Mesendoderm (in vitro differentiated cells): ENCODE data around the gene MYO3A.

Source experiments
- DNase-seq: peaks from one replicate; pipeline ENCODE4 v3.0.0; 2013
- H2AK5ac ChIP-seq: 2 replicates; pipeline ENCODE4 v1.6.1; 2013; ENCODE audit warnings: low read length, inconsistent platforms
- H2BK120ac ChIP-seq: 2 replicates; pipeline ENCODE4 v1.6.1; 2013; ENCODE audit warnings: low read depth, mild to moderate bottlenecking, low read length, moderate library complexity, mixed read lengths
- H2BK15ac ChIP-seq: replicated peaks from 2 replicates; pipeline ENCODE4 v1.6.1; 2013; ENCODE audit warnings: low read depth, mild to moderate bottlenecking, moderate library complexity
- H2BK5ac ChIP-seq: 2 replicates; pipeline ENCODE4 v1.6.1; 2013; ENCODE audit warnings: low read length, inconsistent platforms
- H3K18ac ChIP-seq: 2 replicates; pipeline ENCODE4 v1.6.1; 2013; ENCODE audit warnings: mild to moderate bottlenecking, low read length, mixed read lengths
- H3K23ac ChIP-seq: one replicate; pipeline ENCODE4 v1.6.1; 2013; ENCODE audit warnings: low read length
- H3K27ac ChIP-seq: 2 replicates; pipeline ENCODE4 v1.5.1; 2013; ENCODE audit warnings: low read depth, mild to moderate bottlenecking, inconsistent platforms, low read length, moderate library complexity
- H3K27me3 ChIP-seq: 2 replicates; pipeline ENCODE4 v1.6.1; 2013; ENCODE audit warnings: low read length, control low read depth, mild to moderate bottlenecking, inconsistent platforms; ENCODE audit not compliant: insufficient read depth, poor library complexity
- H3K36me3 ChIP-seq: 2 replicates; pipeline ENCODE4 v1.6.1; 2013; ENCODE audit warnings: low read length, inconsistent platforms; ENCODE audit not compliant: control insufficient read depth, insufficient read depth
- H3K4ac ChIP-seq: one replicate; pipeline ENCODE4 v1.6.1; 2013; ENCODE audit warnings: low read depth, mild to moderate bottlenecking, low read length, moderate library complexity
- H3K4me1 ChIP-seq: 2 replicates; pipeline ENCODE4 v1.6.1; 2013; ENCODE audit warnings: low read depth, low read length, inconsistent platforms; ENCODE audit not compliant: control insufficient read depth
- H3K4me2 ChIP-seq: 2 replicates; pipeline ENCODE4 v1.6.1; 2013; ENCODE audit warnings: low read length
- H3K4me3 ChIP-seq: 2 replicates; pipeline ENCODE4 v1.5.1; 2013; ENCODE audit warnings: mild to moderate bottlenecking, low read length
- H3K56ac ChIP-seq: one replicate; pipeline ENCODE4 v1.6.1; 2013; ENCODE audit warnings: low read length
- H3K79me1 ChIP-seq: 2 replicates; pipeline ENCODE4 v1.6.1; 2013; ENCODE audit warnings: low read length, inconsistent platforms
- H3K79me2 ChIP-seq: 2 replicates; pipeline ENCODE4 v1.6.1; 2013; ENCODE audit warnings: mild to moderate bottlenecking, low read length; ENCODE audit not compliant: control insufficient read depth, insufficient read depth
- H3K9ac ChIP-seq: 2 replicates; pipeline ENCODE4 v1.6.1; 2013; ENCODE audit warnings: low read length, inconsistent platforms
- H4K5ac ChIP-seq: one replicate; pipeline ENCODE4 v1.6.1; 2013; ENCODE audit warnings: low read length
- H4K8ac ChIP-seq: one replicate; pipeline ENCODE4 v1.6.1; 2013; ENCODE audit warnings: low read depth, mild to moderate bottlenecking, control low read depth, low read length, moderate library complexity
- WGBS: extraction: QIAGEN DNeasy Blood & Tissue Kit; methylation state at CpG from one replicate; pipeline ENCODE4 v1.1.7; 2013; ENCODE audit warnings: low lambda C conversion rate, missing lambda C conversion rate; ENCODE audit not compliant: insufficient coverage; ENCODE audit errors: extremely low coverage; 5-methylcytosine and 5-hydroxymethylcytosine counted together

MYO3A gene

DNA sequence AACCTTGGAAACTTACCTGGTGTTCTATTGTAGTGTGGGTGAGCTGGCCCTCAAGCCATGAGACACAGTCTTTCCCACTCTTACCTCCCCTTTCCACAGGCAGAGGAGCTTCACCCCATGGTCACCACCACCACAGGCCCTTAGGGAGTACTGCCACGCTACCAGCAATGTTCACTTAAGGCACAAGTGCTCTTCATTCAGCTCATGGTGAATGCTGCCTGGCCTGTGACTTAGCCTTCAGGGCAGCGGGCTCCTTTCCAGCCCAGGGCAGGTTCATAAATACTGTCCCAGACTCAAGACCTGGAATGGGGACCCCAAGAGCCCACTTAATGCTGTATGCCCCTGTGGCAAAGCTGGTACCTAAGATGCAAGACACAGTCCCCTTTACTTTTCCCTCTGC is 109.4 kb downstream of the MYO3A start:
- no peaks in the 10 kb centered on the region for H3K79me1 ChIP-seq
- H3K23ac ChIP-seq = no peak overlapping the region
- DNase-seq = no peak
- no peak overlapping the region for H4K8ac ChIP-seq
- H3K36me3 ChIP-seq = no peaks in the 10 kb centered on the region
- H4K5ac ChIP-seq = no peak overlapping the region
- no peaks in the 10 kb centered on the region for H3K4me1 ChIP-seq
- H3K9ac ChIP-seq = no peak overlapping the region
- H3K56ac ChIP-seq = no peak overlapping the region
- H3K4me2 ChIP-seq = no peak overlapping the region
- no peak overlapping the region for H3K4ac ChIP-seq
- no peak overlapping the region for H3K4me3 ChIP-seq
- WGBS = no CpG with 5 or more reads among the region's 2 CpGs
- H3K27ac ChIP-seq = no peak overlapping the region
- no peak overlapping the region for H3K18ac ChIP-seq
- no peak overlapping the region for H2BK15ac ChIP-seq
- H2BK5ac ChIP-seq = no peak overlapping the region
- no peaks in the 10 kb centered on the region for H3K79me2 ChIP-seq
- no peaks in the 10 kb centered on the region for H3K27me3 ChIP-seq
- no peak overlapping the region for H2BK120ac ChIP-seq
- H2AK5ac ChIP-seq = no peak overlapping the region

DNA sequence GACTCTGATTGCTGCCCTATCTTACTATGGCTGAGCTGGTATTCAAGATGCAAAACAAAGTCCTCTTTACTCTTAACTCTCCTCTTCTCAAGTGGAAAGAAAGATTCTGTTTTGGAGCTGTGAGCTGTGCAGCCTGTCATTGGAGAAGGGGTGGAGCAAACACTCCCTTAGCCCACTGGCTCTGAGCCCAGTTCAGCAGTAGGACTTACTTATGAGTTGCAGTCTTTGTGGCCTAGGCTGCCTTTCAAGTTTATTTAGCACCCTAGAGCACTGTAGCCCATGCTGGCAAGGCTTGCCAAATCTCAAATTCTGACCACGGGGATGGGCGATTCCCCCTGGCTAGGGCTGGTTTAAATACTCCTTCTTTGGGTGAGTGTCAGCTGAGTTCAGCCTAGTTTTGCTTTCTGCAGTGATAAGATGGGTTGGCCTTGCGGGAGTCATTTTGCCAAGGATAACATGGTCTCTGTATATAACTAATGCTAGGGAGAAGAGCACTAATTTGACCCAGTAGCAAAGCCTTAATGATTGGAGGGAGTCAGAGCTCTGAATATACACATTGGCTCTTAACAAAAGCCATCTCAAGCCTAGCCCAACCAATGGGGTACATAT is 110.2 kb downstream of the MYO3A start:
- Histone ChIP-seq H3K36me3 (no peaks in the 10 kb centered on the region), H3K4me1 (no peaks in the 10 kb centered on the region), H3K18ac (no peak overlapping the region), H2AK5ac (no peak overlapping the region), H2BK15ac (no peak overlapping the region), H3K56ac (no peak overlapping the region), H2BK120ac (no peak overlapping the region), H3K27me3 (no peaks in the 10 kb centered on the region), H3K23ac (no peak overlapping the region), H3K4ac (no peak overlapping the region), H3K79me2 (no peaks in the 10 kb centered on the region), H3K79me1 (no peaks in the 10 kb centered on the region), H3K4me3 (no peak overlapping the region), H3K9ac (no peak overlapping the region), H4K8ac (no peak overlapping the region), H4K5ac (no peak overlapping the region), H3K27ac (no peak overlapping the region), H2BK5ac (no peak overlapping the region), H3K4me2 (no peak overlapping the region)
- WGBS = no CpG with 5 or more reads among the region's 3 CpGs
- DNase-seq = no peak

DNA sequence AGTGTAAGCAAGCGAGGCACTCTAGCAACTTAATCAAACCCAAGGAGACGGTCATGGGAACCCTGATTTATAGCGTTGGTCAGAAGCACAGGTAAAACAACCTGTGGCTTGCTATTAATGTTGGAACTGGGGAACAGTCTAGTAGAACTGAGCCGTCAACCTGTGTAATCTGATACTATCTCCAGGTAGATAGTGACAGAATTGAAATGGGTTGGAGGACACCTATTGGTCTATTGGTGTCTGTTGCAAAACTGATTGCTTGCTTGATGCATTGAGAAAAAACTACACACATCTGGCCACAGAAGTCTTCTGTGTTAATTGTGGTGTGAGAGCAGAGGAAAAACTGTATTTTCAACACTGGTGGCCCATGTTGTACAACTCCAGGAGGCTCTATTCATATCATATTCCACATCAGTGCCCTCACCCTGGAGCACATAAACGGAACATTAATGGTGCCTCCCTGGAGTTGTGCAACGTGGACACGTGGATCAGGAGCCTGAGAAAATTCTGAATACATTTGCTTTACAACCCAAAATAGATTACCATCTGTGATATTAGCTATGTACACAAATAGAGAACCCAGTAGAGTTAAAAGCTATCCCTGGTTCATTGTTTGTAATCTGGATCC is 112.2 kb downstream of the MYO3A start:
- H3K27ac ChIP-seq = no peak overlapping the region
- H4K8ac ChIP-seq = no peak overlapping the region
- H3K27me3 ChIP-seq = no peaks in the 10 kb centered on the region
- no peak overlapping the region for H3K18ac ChIP-seq
- no peak overlapping the region for H3K4me2 ChIP-seq
- H3K56ac ChIP-seq = no peak overlapping the region
- DNase-seq = peak; percentile 16
- no peak overlapping the region for H2AK5ac ChIP-seq
- H3K4ac ChIP-seq = no peak overlapping the region
- no peak overlapping the region for H3K23ac ChIP-seq
- H3K4me1 ChIP-seq = no peaks in the 10 kb centered on the region
- no peak overlapping the region for H2BK15ac ChIP-seq
- H3K9ac ChIP-seq = no peak overlapping the region
- H2BK120ac ChIP-seq = no peak overlapping the region
- no CpG with 5 or more reads among the region's 7 CpGs for WGBS
- no peak overlapping the region for H2BK5ac ChIP-seq
- no peaks in the 10 kb centered on the region for H3K79me1 ChIP-seq
- H3K36me3 ChIP-seq = no peaks in the 10 kb centered on the region
- H3K4me3 ChIP-seq = no peak overlapping the region
- H4K5ac ChIP-seq = no peak overlapping the region
- H3K79me2 ChIP-seq = no peaks in the 10 kb centered on the region

DNA sequence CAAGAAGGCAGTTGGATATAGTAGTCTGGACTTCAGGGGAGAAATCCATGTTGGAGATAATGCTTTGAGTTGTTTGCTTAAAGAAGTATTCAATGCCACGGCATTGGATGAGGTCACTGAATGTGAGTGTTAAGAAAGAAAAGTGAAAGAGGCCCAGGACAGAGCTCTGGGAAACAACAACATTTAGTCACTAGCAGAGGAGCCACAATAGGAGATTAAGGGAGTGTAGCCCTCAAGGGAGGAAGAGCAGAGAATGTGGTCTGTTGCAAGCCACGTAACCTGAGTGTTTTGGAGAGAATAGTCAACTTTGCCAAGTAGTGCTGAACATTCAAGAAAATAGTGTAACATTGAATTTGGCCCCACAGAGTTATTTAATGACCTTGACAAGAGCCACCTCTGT is 114.7 kb downstream of the MYO3A start:
- Histone ChIP-seq H3K23ac (no peak overlapping the region), H2BK5ac (no peak overlapping the region), H2BK15ac (no peak overlapping the region), H3K4me1 (no peaks in the 10 kb centered on the region), H2AK5ac (no peak overlapping the region), H4K8ac (no peak overlapping the region), H3K79me2 (no peaks in the 10 kb centered on the region), H3K18ac (no peak overlapping the region), H3K56ac (no peak overlapping the region), H3K79me1 (no peaks in the 10 kb centered on the region), H3K36me3 (no peaks in the 10 kb centered on the region), H4K5ac (no peak overlapping the region), H3K27ac (no peak overlapping the region), H3K4me3 (no peak overlapping the region), H3K4ac (no peak overlapping the region), H3K27me3 (no peaks in the 10 kb centered on the region), H3K9ac (no peak overlapping the region), H2BK120ac (no peak overlapping the region), H3K4me2 (no peak overlapping the region)
- peak; percentile 24 for DNase-seq
- WGBS = no CpG with 5 or more reads among the region's 2 CpGs

DNA sequence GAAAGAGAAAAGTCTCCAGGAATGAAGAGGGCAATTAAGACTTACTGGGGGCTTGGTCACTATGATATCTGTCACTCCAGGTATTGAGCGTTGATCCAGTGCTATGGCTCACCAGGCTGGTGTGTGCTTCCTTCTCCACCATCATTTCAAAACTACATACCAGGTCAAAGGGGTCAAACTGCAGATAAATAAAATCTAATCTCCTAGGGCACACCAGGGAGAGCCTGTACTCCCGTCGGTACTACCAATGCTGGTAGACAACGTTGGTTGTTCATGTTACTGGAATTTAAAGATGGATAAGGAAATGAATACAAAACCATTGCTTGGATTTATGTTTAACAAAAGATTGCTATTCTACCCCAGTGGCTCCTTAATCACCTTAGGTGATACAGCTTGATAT is 118.3 kb downstream of the MYO3A start:
- H3K4ac ChIP-seq = no peak overlapping the region
- WGBS = no CpG with 5 or more reads among the region's 4 CpGs
- no peak overlapping the region for H2BK15ac ChIP-seq
- no peaks in the 10 kb centered on the region for H3K79me2 ChIP-seq
- no peak overlapping the region for H2BK120ac ChIP-seq
- H3K79me1 ChIP-seq = no peaks in the 10 kb centered on the region
- H2BK5ac ChIP-seq = no peak overlapping the region
- no peak overlapping the region for H3K4me2 ChIP-seq
- no peak overlapping the region for H4K8ac ChIP-seq
- H3K18ac ChIP-seq = no peak overlapping the region
- no peaks in the 10 kb centered on the region for H3K27me3 ChIP-seq
- H3K4me1 ChIP-seq = no peaks in the 10 kb centered on the region
- no peak overlapping the region for H3K27ac ChIP-seq
- H3K4me3 ChIP-seq = no peak overlapping the region
- H2AK5ac ChIP-seq = no peak overlapping the region
- H4K5ac ChIP-seq = no peak overlapping the region
- H3K56ac ChIP-seq = no peak overlapping the region
- no peak overlapping the region for H3K23ac ChIP-seq
- no peak for DNase-seq
- no peaks in the 10 kb centered on the region for H3K36me3 ChIP-seq
- no peak overlapping the region for H3K9ac ChIP-seq

DNA sequence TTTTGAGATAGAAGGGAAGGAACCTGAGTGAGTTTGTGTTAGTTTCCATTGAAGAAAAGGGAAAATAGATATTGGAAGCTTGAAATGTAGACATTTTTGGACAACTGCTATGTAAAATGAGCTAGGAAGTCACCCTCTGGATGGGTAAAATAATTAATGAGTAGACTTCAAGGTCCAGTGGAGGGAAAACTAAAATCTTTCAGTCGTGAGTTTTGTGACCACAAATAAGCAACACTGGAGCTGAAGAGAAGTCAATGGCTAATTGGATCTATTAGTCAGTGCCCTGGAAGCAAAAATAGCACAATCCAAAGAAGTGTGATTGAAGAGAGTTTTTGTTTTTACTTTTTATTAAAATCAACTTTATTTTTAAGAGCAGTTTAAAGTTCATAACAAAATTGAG is 123.4 kb downstream of the MYO3A start:
- Histone ChIP-seq H2BK15ac (no peak overlapping the region), H3K27ac (no peak overlapping the region), H3K79me1 (no peaks in the 10 kb centered on the region), H2AK5ac (no peak overlapping the region), H4K8ac (no peak overlapping the region), H3K56ac (no peak overlapping the region), H2BK5ac (no peak overlapping the region), H3K4me1 (no peaks in the 10 kb centered on the region), H3K18ac (no peak overlapping the region), H3K36me3 (no peaks in the 10 kb centered on the region), H3K4ac (no peak overlapping the region), H2BK120ac (no peak overlapping the region), H3K9ac (no peak overlapping the region), H4K5ac (no peak overlapping the region), H3K23ac (no peak overlapping the region), H3K79me2 (no peaks in the 10 kb centered on the region), H3K4me2 (no peak overlapping the region), H3K27me3 (no peaks in the 10 kb centered on the region), H3K4me3 (no peak overlapping the region)
- no peak for DNase-seq
- no CpG with 5 or more reads among the region's 1 CpG for WGBS
